Measurements from ENCODE around the gene FBXW7. TPM values are rescaled to one million over a fixed set of nuclear protein-coding genes. Genes with fewer than 3 reads are reported as not detected.

FBXW7 gene
- total and polyA plus RNA-seq, 4 donors = 58.9 to 129 (median 71.7) TPM

GRCh38 chr4:152374153-152374552 is 161.7 kb downstream of the FBXW7 start:
- Histone ChIP-seq H3K9me3 (ENCODE audit: control insufficient read depth, insufficient read depth, low read length) (no peaks in the 10 kb centered on the region), H3K4me1 (ENCODE audit: control insufficient read depth, insufficient read depth, low read length) (no peaks in the 10 kb centered on the region), H3K27ac (ENCODE audit: low read depth, low read length) (no peak overlapping the region), H3K36me3 (ENCODE audit: control insufficient read depth, insufficient read depth, low read length) (no peaks in the 10 kb centered on the region), H3K27me3 (ENCODE audit: control insufficient read depth, insufficient read depth, low read length) (no peaks in the 10 kb centered on the region), H3K4me3 (ENCODE audit: low read depth, low read length) (no peak overlapping the region)
- no peak for DNase-seq (ENCODE audit: low read depth in 4 of 6, low spot score in 6 of 6)
- no CpG with 5 or more reads among the region's 1 CpG for WGBS (ENCODE audit: insufficient coverage)

GRCh38 chr4:152372444-152372843 is 163.4 kb downstream of the FBXW7 start:
- no peak overlapping the region for H3K4me3 ChIP-seq (ENCODE audit: low read depth, low read length)
- DNase-seq (ENCODE audit: low read depth in 4 of 6, low spot score in 6 of 6) = no peak
- H3K36me3 ChIP-seq (ENCODE audit: control insufficient read depth, insufficient read depth, low read length) = no peaks in the 10 kb centered on the region
- no peaks in the 10 kb centered on the region for H3K9me3 ChIP-seq (ENCODE audit: control insufficient read depth, insufficient read depth, low read length)
- H3K27me3 ChIP-seq (ENCODE audit: control insufficient read depth, insufficient read depth, low read length) = no peaks in the 10 kb centered on the region
- H3K4me1 ChIP-seq (ENCODE audit: control insufficient read depth, insufficient read depth, low read length) = no peaks in the 10 kb centered on the region
- H3K27ac ChIP-seq (ENCODE audit: low read depth, low read length) = no peak overlapping the region

GRCh38 chr4:152369902-152370295 is 166.0 kb downstream of the FBXW7 start:
- H3K4me1 ChIP-seq (ENCODE audit: control insufficient read depth, insufficient read depth, low read length) = no peaks in the 10 kb centered on the region
- H3K27me3 ChIP-seq (ENCODE audit: control insufficient read depth, insufficient read depth, low read length) = no peaks in the 10 kb centered on the region
- no peak overlapping the region for H3K27ac ChIP-seq (ENCODE audit: low read depth, low read length)
- no peaks in the 10 kb centered on the region for H3K9me3 ChIP-seq (ENCODE audit: control insufficient read depth, insufficient read depth, low read length)
- peak in 2 of 6 donors; percentile 44 to 81 for DNase-seq (ENCODE audit: low read depth in 4 of 6, low spot score in 6 of 6)
- no peak overlapping the region for H3K4me3 ChIP-seq (ENCODE audit: low read depth, low read length)
- no CpG with 5 or more reads among the region's 1 CpG for WGBS (ENCODE audit: insufficient coverage)
- no peaks in the 10 kb centered on the region for H3K36me3 ChIP-seq (ENCODE audit: control insufficient read depth, insufficient read depth, low read length)

GRCh38 chr4:152369203-152369901 is 166.5 kb downstream of the FBXW7 start:
- Histone ChIP-seq H3K27me3 (ENCODE audit: control insufficient read depth, insufficient read depth, low read length) (no peaks in the 10 kb centered on the region), H3K4me1 (ENCODE audit: control insufficient read depth, insufficient read depth, low read length) (no peaks in the 10 kb centered on the region), H3K36me3 (ENCODE audit: control insufficient read depth, insufficient read depth, low read length) (no peaks in the 10 kb centered on the region), H3K9me3 (ENCODE audit: control insufficient read depth, insufficient read depth, low read length) (no peaks in the 10 kb centered on the region), H3K27ac (ENCODE audit: low read depth, low read length) (no peak overlapping the region), H3K4me3 (ENCODE audit: low read depth, low read length) (no peak overlapping the region)
- WGBS (ENCODE audit: insufficient coverage) = no CpG with 5 or more reads among the region's 8 CpGs
- no peak for DNase-seq (ENCODE audit: low read depth in 4 of 6, low spot score in 6 of 6)

- peak in 2 of 6 donors; percentile 60 to 72 for DNase-seq (ENCODE audit: low read depth in 4 of 6, low spot score in 6 of 6)
- no peaks in the 10 kb centered on the region for H3K36me3 ChIP-seq (ENCODE audit: control insufficient read depth, insufficient read depth, low read length)
- no peak overlapping the region for H3K4me3 ChIP-seq (ENCODE audit: low read depth, low read length)
- H3K9me3 ChIP-seq (ENCODE audit: control insufficient read depth, insufficient read depth, low read length) = no peaks in the 10 kb centered on the region
- no peaks in the 10 kb centered on the region for H3K27me3 ChIP-seq (ENCODE audit: control insufficient read depth, insufficient read depth, low read length)
- WGBS (ENCODE audit: insufficient coverage) = 56% methylated on average over 2 of the region's 3 CpGs
- no peak overlapping the region for H3K27ac ChIP-seq (ENCODE audit: low read depth, low read length)
- no peaks in the 10 kb centered on the region for H3K4me1 ChIP-seq (ENCODE audit: control insufficient read depth, insufficient read depth, low read length)
These were observed 167.9 kb downstream of the FBXW7 start for GRCh38 chr4:152368001-152368400.

DNA sequence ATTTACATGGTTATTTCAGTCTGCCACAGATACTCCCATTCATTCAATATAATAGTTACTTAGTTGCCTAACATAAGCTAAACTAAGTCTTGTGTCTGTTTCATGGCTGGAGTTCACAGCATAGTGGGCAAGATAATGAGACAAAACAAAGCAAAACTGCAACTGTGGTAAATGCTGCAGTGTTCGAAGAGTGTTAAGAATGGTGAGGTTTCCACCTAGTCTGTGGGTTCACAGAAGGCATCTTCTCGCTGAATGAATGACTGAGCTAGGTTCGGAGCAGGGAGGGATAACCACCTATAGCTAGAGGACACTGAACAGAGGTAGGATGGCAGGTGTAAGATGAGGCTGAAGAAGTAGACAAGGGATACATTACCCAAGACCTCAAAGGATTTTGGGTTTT is 171.0 kb downstream of the FBXW7 start:
- Histone ChIP-seq H3K27me3 (ENCODE audit: control insufficient read depth, insufficient read depth, low read length) (no peaks in the 10 kb centered on the region), H3K9me3 (ENCODE audit: control insufficient read depth, insufficient read depth, low read length) (no peaks in the 10 kb centered on the region), H3K4me1 (ENCODE audit: control insufficient read depth, insufficient read depth, low read length) (no peaks in the 10 kb centered on the region), H3K27ac (ENCODE audit: low read depth, low read length) (no peak overlapping the region), H3K4me3 (ENCODE audit: low read depth, low read length) (no peak overlapping the region), H3K36me3 (ENCODE audit: control insufficient read depth, insufficient read depth, low read length) (no peaks in the 10 kb centered on the region)
- whole genome bisulfite sequencing (ENCODE audit: insufficient coverage) = 95% methylated on average over 3 of the region's 3 CpGs
- DNase-seq (ENCODE audit: low read depth in 4 of 6, low spot score in 6 of 6) = no peak

GRCh38 chr4:152364383-152364782 is 171.5 kb downstream of the FBXW7 start:
- DNase-seq (ENCODE audit: low read depth in 4 of 6, low spot score in 6 of 6) = no peak
- Histone ChIP-seq H3K9me3 (ENCODE audit: control insufficient read depth, insufficient read depth, low read length) (no peaks in the 10 kb centered on the region), H3K27ac (ENCODE audit: low read depth, low read length) (no peak overlapping the region), H3K4me1 (ENCODE audit: control insufficient read depth, insufficient read depth, low read length) (no peaks in the 10 kb centered on the region), H3K27me3 (ENCODE audit: control insufficient read depth, insufficient read depth, low read length) (no peaks in the 10 kb centered on the region), H3K36me3 (ENCODE audit: control insufficient read depth, insufficient read depth, low read length) (no peaks in the 10 kb centered on the region), H3K4me3 (ENCODE audit: low read depth, low read length) (no peak overlapping the region)
- WGBS (ENCODE audit: insufficient coverage) = no CpG with 5 or more reads among the region's 1 CpG

DNA sequence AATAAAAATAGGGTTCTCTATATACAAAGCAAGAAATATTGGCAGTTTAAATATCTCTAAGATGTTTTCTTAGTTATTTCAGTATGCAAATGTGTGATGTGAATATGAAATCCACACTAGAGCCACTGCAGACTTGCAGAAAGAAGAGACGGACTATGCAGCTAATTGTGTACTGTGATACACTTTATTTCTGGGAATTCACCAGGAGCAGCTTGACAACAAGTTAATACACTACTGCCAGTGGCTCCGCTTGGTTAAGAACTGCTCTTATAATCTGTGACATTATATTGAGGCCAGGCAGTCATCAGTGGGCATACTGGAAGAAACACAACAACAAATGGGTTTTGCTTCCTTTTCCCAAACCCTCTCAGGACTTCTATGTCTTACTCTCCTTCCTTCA is 172.0 kb downstream of the FBXW7 start:
- H3K27ac ChIP-seq (ENCODE audit: low read depth, low read length) = no peak overlapping the region
- no peaks in the 10 kb centered on the region for H3K27me3 ChIP-seq (ENCODE audit: control insufficient read depth, insufficient read depth, low read length)
- no peak for DNase-seq (ENCODE audit: low read depth in 4 of 6, low spot score in 6 of 6)
- no peaks in the 10 kb centered on the region for H3K4me1 ChIP-seq (ENCODE audit: control insufficient read depth, insufficient read depth, low read length)
- no peaks in the 10 kb centered on the region for H3K36me3 ChIP-seq (ENCODE audit: control insufficient read depth, insufficient read depth, low read length)
- 60% methylated on average over 1 of the region's 2 CpGs for WGBS (ENCODE audit: insufficient coverage)
- no peak overlapping the region for H3K4me3 ChIP-seq (ENCODE audit: low read depth, low read length)
- H3K9me3 ChIP-seq (ENCODE audit: control insufficient read depth, insufficient read depth, low read length) = no peaks in the 10 kb centered on the region

GRCh38 chr4:152363086-152363485 is 172.8 kb downstream of the FBXW7 start:
- Histone ChIP-seq H3K27ac (ENCODE audit: low read depth, low read length) (no peak overlapping the region), H3K27me3 (ENCODE audit: control insufficient read depth, insufficient read depth, low read length) (no peaks in the 10 kb centered on the region), H3K36me3 (ENCODE audit: control insufficient read depth, insufficient read depth, low read length) (no peaks in the 10 kb centered on the region), H3K4me1 (ENCODE audit: control insufficient read depth, insufficient read depth, low read length) (no peaks in the 10 kb centered on the region), H3K4me3 (ENCODE audit: low read depth, low read length) (no peak overlapping the region), H3K9me3 (ENCODE audit: control insufficient read depth, insufficient read depth, low read length) (no peaks in the 10 kb centered on the region)
- DNase-seq (ENCODE audit: low read depth in 4 of 6, low spot score in 6 of 6) = no peak

DNA sequence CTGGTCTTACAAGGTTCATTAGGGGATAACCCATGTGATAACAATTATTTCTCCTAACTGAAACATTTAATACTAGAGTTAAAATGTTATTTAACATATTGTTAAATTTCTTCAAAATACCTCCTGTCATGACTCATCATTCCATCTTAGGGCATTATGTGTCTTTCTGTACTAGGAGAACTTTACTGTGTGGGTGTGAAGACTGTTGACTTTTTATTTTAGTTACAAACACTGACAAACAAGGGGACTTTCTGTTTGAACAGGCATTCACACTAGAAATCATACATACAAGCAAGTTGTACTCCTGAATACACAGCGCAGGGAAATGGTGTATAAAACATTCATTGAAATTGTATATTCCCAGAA is 175.9 kb downstream of the FBXW7 start:
- H3K27ac ChIP-seq (ENCODE audit: low read depth, low read length) = no peak overlapping the region
- H3K27me3 ChIP-seq (ENCODE audit: control insufficient read depth, insufficient read depth, low read length) = no peaks in the 10 kb centered on the region
- no peaks in the 10 kb centered on the region for H3K36me3 ChIP-seq (ENCODE audit: control insufficient read depth, insufficient read depth, low read length)
- no CpG with 5 or more reads among the region's 1 CpG for WGBS (ENCODE audit: insufficient coverage)
- H3K9me3 ChIP-seq (ENCODE audit: control insufficient read depth, insufficient read depth, low read length) = no peaks in the 10 kb centered on the region
- no peaks in the 10 kb centered on the region for H3K4me1 ChIP-seq (ENCODE audit: control insufficient read depth, insufficient read depth, low read length)
- DNase-seq (ENCODE audit: low read depth in 4 of 6, low spot score in 6 of 6) = no peak
- H3K4me3 ChIP-seq (ENCODE audit: low read depth, low read length) = no peak overlapping the region

All from spinal cord (tissue), 10 donors.